Osteocyte (in vitro differentiated cells): Measurements from ENCODE around the gene GPC5. TPM values are rescaled to one million over a fixed set of nuclear protein-coding genes. Genes with fewer than 3 reads are reported as not detected.
"Not testable (repeated sequence)": the region's sequence is repeated elsewhere in the genome, so short reads cannot be mapped to it uniquely, and the experiment has no call there.

Experiments used
- DNase-seq: peaks from one replicate; pipeline ENCODE4 v3.0.0; 2021; ENCODE audit warnings: mixed read lengths; ENCODE audit not compliant: unreplicated experiment; ENCODE audit errors: extremely low spot score
- H3K27ac Mint-ChIP-seq: one replicate; pipeline ENCODE4 v1.8.0; 2021; ENCODE audit warnings: mild to moderate bottlenecking, mixed read lengths; ENCODE audit not compliant: unreplicated experiment
- H3K27me3 Mint-ChIP-seq: one replicate; pipeline ENCODE4 v1.8.0; 2021; ENCODE audit warnings: mixed read lengths; ENCODE audit not compliant: unreplicated experiment
- H3K36me3 Mint-ChIP-seq: one replicate; pipeline ENCODE4 v1.8.0; 2021; ENCODE audit warnings: mixed read lengths; ENCODE audit not compliant: unreplicated experiment
- H3K4me1 Mint-ChIP-seq: one replicate; pipeline ENCODE4 v1.8.0; 2021; ENCODE audit warnings: mixed read lengths; ENCODE audit not compliant: unreplicated experiment
- H3K4me3 Mint-ChIP-seq: one replicate; pipeline ENCODE4 v1.8.0; 2021; ENCODE audit warnings: mild to moderate bottlenecking, moderate library complexity, mixed read lengths; ENCODE audit not compliant: unreplicated experiment
- H3K9me3 Mint-ChIP-seq: one replicate; pipeline ENCODE4 v1.8.0; 2021; ENCODE audit warnings: mixed read lengths; ENCODE audit not compliant: unreplicated experiment
- CTCF ChIP-seq: fragments of 200-600 bp; sonication (generic); IDR thresholded peaks from 2 replicates; pipeline ENCODE4 v1.5.0; 2021; ENCODE audit warnings: antibody characterized with exemption, mild to moderate bottlenecking, moderate library complexity
- total RNA-seq: library from RNA; stranded (reverse); gene quantifications from 2 replicates; pipeline ENCODE4 v1.2.1, GENCODE V29; 2021

Gene GPC5
- total RNA-seq, 1 donor from 2014 or later = 12.9 TPM

- DNase-seq = no peak
- Mint-ChIP-seq H3K27ac (no peak overlapping the region), H3K4me3 (no peak overlapping the region), H3K4me1 (peaks cover 3% of the 10 kb centered on the region), H3K36me3 (no peaks in the 10 kb centered on the region), H3K9me3 (no peaks in the 10 kb centered on the region), H3K27me3 (peaks cover 11% of the 10 kb centered on the region)
- TF ChIP-seq CTCF = no peak
Measured at GRCh38 chr13:92461402-92461801, 1063.0 kb downstream of the GPC5 start.

- TF ChIP-seq CTCF = no peak
- Mint-ChIP-seq H3K4me3 (no peak overlapping the region), H3K27ac (no peak overlapping the region), H3K27me3 (peaks cover 10% of the 10 kb centered on the region), H3K9me3 (no peaks in the 10 kb centered on the region), H3K36me3 (no peaks in the 10 kb centered on the region), H3K4me1 (peaks cover 3% of the 10 kb centered on the region)
- DNase-seq = no peak
Measured at GRCh38 chr13:92461831-92462230, 1063.4 kb downstream of the GPC5 start.

- Mint-ChIP-seq H3K4me3 (no peak overlapping the region), H3K27ac (no peak overlapping the region)
- no peak for TF ChIP-seq CTCF
Measured at GRCh38 chr13:92463134-92463533, 1064.7 kb downstream of the GPC5 start.

GRCh38 chr13:92473765-92474475, 1075.5 kb downstream of the GPC5 start:
- Mint-ChIP-seq H3K9me3 (peaks cover 5% of the 10 kb centered on the region), H3K27ac (no peak overlapping the region), H3K4me3 (no peak overlapping the region), H3K4me1 (no peaks in the 10 kb centered on the region), H3K27me3 (peaks cover 6% of the 10 kb centered on the region), H3K36me3 (no peaks in the 10 kb centered on the region)
- no peak for DNase-seq
- TF ChIP-seq CTCF = no peak

More at GRCh38 chr13:92463134-92463533, 1064.7 kb downstream of the GPC5 start:
- H3K9me3 Mint-ChIP-seq = no peaks in the 10 kb centered on the region
- peaks cover 3% of the 10 kb centered on the region for H3K4me1 Mint-ChIP-seq
- no peak for DNase-seq
- H3K36me3 Mint-ChIP-seq = no peaks in the 10 kb centered on the region
- H3K27me3 Mint-ChIP-seq = peaks cover 10% of the 10 kb centered on the region

- DNase-seq = no peak
- Mint-ChIP-seq H3K27ac (no peak overlapping the region), H3K9me3 (peaks cover 5% of the 10 kb centered on the region), H3K36me3 (no peaks in the 10 kb centered on the region), H3K4me1 (no peaks in the 10 kb centered on the region), H3K27me3 (peaks cover 4% of the 10 kb centered on the region), H3K4me3 (no peak overlapping the region)
- TF ChIP-seq CTCF = no peak
Measured at GRCh38 chr13:92480387-92480786, 1082.0 kb downstream of the GPC5 start.

- DNase-seq = not testable (repeated sequence)
Measured at GRCh38 chr13:92482790-92483189, 1084.4 kb downstream of the GPC5 start.

More at GRCh38 chr13:92482790-92483189, 1084.4 kb downstream of the GPC5 start:
- H3K4me3 Mint-ChIP-seq, H3K4me1 Mint-ChIP-seq, H3K36me3 Mint-ChIP-seq, H3K27me3 Mint-ChIP-seq, H3K27ac Mint-ChIP-seq, H3K9me3 Mint-ChIP-seq: not testable (repeated sequence)
